Caco-2 (cell line): ENCODE data around the gene ZNF764. TPM values are rescaled to one million over a fixed set of nuclear protein-coding genes. Genes with fewer than 3 reads are reported as not detected.

Experiments used
- BruUV-seq: library from RNA; stranded (reverse); fragments of 400-500 nt; replicated peaks from 2 replicates; lab custom pipeline; 2021; lab: Mats Ljungman, UMichigan
- CTCF ChIA-PET: fragments of 300-600 bp; sonication (Branson Sonifier 250); formaldehyde crosslinking; loops from one replicate; lab custom pipeline; 2022; ENCODE audit warnings: antibody characterized with exemption; lab: Charles Lee
- POLR2A ChIA-PET: fragments of 300-600 bp; sonication (Branson Sonifier 250); formaldehyde crosslinking; loops from one replicate; lab custom pipeline; 2022; ENCODE audit warnings: antibody characterized with exemption; lab: Charles Lee
- DNase-seq, 2 experiments: peaks; one replicate each; pipeline versions ENCODE4 v3.0.0 to v3.0.0-alpha.2; 2020 to 2022
- H3K27me3 ChIP-seq: replicated peaks from 2 replicates; pipeline ENCODE4 v1.6.0; 2011; ENCODE audit warnings: low read length; ENCODE audit not compliant: control insufficient read depth, insufficient read depth
- H3K36me3 ChIP-seq: 2 replicates; pipeline ENCODE4 v1.5.1; 2011; ENCODE audit warnings: low read length; ENCODE audit not compliant: control insufficient read depth, insufficient read depth
- H3K4me1 ChIP-seq: fragments of 250-450 bp; sonication (Bioruptor Pico); 2 replicates; pipeline ENCODE4 v1.5.1; 2020; ENCODE audit warnings: mild to moderate bottlenecking
- H3K4me3 ChIP-seq: 2 replicates; pipeline ENCODE4 v1.5.1; 2011; ENCODE audit warnings: low read depth, mild to moderate bottlenecking, control low read depth, low read length
- H3K9me3 ChIP-seq: fragments of 250-450 bp; sonication (Bioruptor Pico); 2 replicates; pipeline ENCODE4 v1.5.1; 2020; ENCODE audit warnings: mild to moderate bottlenecking, moderate library complexity
- H3K27ac Mint-ChIP-seq: one replicate; pipeline ENCODE4 v1.8.0; 2022; ENCODE audit warnings: mixed read lengths; ENCODE audit not compliant: unreplicated experiment
- H3K27me3 Mint-ChIP-seq: one replicate; pipeline ENCODE4 v1.8.0; 2022; ENCODE audit warnings: mixed read lengths; ENCODE audit not compliant: insufficient read depth, unreplicated experiment
- H3K36me3 Mint-ChIP-seq: one replicate; pipeline ENCODE4 v1.8.0; 2022; ENCODE audit warnings: mild to moderate bottlenecking, mixed read lengths; ENCODE audit not compliant: insufficient read depth, unreplicated experiment
- H3K4me1 Mint-ChIP-seq: one replicate; pipeline ENCODE4 v1.8.0; 2022; ENCODE audit warnings: low read depth, mixed read lengths; ENCODE audit not compliant: unreplicated experiment
- H3K4me3 Mint-ChIP-seq: one replicate; pipeline ENCODE4 v1.8.0; 2022; ENCODE audit warnings: mild to moderate bottlenecking, moderate library complexity, mixed read lengths; ENCODE audit not compliant: unreplicated experiment
- H3K9me3 Mint-ChIP-seq: one replicate; pipeline ENCODE4 v1.8.0; 2022; ENCODE audit warnings: mixed read lengths; ENCODE audit not compliant: unreplicated experiment
- intact Hi-C: fragments of 100-400 bp; cut with micrococcal nuclease; formaldehyde crosslinking; loops from one replicate; pipeline ENCODE4 v1.10.0; 2022; ENCODE audit not compliant: unreplicated experiment
- total RNA-seq: library from RNA; stranded (reverse); gene quantifications from 2 replicates; pipeline ENCODE4 v1.2.3, GENCODE V29; 2022
- TF ChIP-seq, protein P1 (sequence below), 2 experiments: fragments of 200-600 bp in 1 of 2; IDR thresholded peaks; 1 replicate in 1 of 2; 2 replicates in 1 of 2; pipeline versions ENCODE4 v1.5.1 to v1.8.0; 2011 to 2022; ENCODE audit warnings: antibody characterized with exemption in 1 of 2, control low read depth in 1 of 2, inconsistent platforms in 1 of 2, low read depth in 1 of 2, low read length in 1 of 2, mild to moderate bottlenecking in 1 of 2, moderate library complexity in 1 of 2; ENCODE audit not compliant: insufficient read depth in 1 of 2, severe bottlenecking in 1 of 2, unreplicated experiment in 1 of 2

ZNF764 gene
- total RNA-seq, 1 experiment from 2014 or later = 8.5 TPM

DNA sequence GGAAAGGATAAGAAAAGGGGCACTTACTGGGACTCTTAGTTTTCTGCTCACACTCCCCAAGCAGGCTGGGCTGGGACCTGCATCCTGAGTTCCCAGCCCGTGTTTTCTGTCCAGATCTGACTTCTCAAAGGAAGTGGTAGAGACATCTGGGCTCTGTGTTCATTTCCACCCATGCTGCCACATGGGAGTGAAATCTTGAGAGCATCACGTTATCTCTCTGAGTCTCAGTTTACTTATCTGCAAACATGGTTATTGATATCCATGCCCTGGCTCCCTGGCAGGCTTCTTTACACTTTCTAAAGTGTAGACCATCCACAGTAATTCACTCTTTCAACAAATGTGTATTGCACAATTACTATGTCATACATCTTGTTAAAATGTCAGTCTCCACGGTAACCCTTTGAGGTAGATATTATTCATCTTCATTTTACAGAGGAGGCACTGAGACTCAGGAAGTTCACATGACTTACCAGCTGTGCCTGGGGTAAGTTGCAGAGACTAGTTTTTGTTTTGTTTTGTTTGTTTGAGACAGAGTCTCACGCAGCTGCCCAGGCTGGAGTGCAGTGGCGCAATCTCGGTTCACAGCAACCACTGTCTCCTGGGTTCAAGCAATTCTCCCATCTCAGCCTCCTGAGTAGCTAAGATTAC is 9.9 kb upstream of the ZNF764 start:
- H3K27me3 ChIP-seq = no peaks in the 10 kb centered on the region
- TF ChIP-seq, protein P1, sequence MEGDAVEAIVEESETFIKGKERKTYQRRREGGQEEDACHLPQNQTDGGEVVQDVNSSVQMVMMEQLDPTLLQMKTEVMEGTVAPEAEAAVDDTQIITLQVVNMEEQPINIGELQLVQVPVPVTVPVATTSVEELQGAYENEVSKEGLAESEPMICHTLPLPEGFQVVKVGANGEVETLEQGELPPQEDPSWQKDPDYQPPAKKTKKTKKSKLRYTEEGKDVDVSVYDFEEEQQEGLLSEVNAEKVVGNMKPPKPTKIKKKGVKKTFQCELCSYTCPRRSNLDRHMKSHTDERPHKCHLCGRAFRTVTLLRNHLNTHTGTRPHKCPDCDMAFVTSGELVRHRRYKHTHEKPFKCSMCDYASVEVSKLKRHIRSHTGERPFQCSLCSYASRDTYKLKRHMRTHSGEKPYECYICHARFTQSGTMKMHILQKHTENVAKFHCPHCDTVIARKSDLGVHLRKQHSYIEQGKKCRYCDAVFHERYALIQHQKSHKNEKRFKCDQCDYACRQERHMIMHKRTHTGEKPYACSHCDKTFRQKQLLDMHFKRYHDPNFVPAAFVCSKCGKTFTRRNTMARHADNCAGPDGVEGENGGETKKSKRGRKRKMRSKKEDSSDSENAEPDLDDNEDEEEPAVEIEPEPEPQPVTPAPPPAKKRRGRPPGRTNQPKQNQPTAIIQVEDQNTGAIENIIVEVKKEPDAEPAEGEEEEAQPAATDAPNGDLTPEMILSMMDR (IDR thresholded peaks at IDR 0.05; ENCODE audit: insufficient read depth in 1 of 2, low read depth in 1 of 2, low read length in 1 of 2, severe bottlenecking in 1 of 2, unreplicated experiment in 1 of 2) = no peak
- H3K4me1 ChIP-seq = no peaks in the 10 kb centered on the region
- intact Hi-C loops = loop anchor here (1.0 kb wide), 1 partner anchor 41 kb away; no protein-coding TSS in a partner anchor
- H3K36me3 Mint-ChIP-seq = peaks cover 26% of the 10 kb centered on the region
- peak in 1 of 2 experiments; percentile 40 for DNase-seq
- no peaks in the 10 kb centered on the region for H3K9me3 ChIP-seq
- H3K4me3 Mint-ChIP-seq = no peak overlapping the region
- no peaks in the 10 kb centered on the region for H3K36me3 ChIP-seq
- BruUV-seq = no TSS peak
- no peaks in the 10 kb centered on the region for H3K9me3 Mint-ChIP-seq
- CTCF ChIA-PET = interaction anchor here (0.6 to 1.8 kb wide), 2 partner anchors 10 to 35 kb away, joined by 3 to 4 read pairs; partner anchors contain the start of gene ZNF764
- H3K4me3 ChIP-seq = no peak overlapping the region
- no peaks in the 10 kb centered on the region for H3K27me3 Mint-ChIP-seq
- POLR2A ChIA-PET = interaction anchor here (0.6 to 0.7 kb wide), 2 partner anchors 11 to 18 kb away, joined by 3 to 5 read pairs; no protein-coding TSS in a partner anchor
- H3K4me1 Mint-ChIP-seq = peaks cover 3% of the 10 kb centered on the region
- no peak overlapping the region for H3K27ac Mint-ChIP-seq

DNA sequence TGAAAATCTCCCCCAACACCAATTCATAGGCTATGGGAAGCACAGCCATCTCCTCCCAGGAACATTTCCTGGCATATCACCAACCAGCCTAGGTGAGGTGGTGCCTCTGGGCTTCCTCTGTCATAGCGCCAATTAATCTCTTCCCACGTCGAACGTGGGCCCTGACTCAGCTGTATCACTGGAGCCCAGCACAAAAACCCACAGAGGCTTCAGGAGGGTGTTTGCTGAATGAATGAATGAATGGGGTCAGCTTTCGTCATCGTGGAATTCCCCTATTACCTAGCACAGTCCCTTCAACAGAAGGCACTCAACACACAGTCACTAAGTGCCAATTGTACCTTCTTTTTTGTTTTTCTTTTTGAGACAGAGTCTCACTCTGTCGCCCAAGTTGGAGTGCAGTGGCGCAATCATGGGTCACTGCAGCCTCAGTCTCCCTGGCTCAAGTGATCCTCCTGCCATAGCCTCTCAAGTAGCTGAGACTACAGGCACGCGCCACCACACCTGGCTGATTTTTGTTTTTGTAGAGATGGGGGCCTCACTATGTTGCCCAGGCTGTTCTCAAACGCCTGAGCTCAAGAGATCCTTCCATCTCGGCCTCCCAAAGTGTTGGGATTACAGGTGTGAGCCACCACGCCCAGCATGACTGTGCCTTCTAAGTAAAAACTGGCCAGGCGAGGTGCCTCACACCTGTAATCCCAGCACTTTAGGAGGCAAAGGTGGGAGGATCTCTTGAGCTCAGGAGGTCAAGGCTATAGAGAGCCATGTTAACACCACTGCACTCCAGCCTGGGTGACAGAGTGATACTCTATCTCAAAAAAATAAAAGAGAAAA is 9.2 kb upstream of the ZNF764 start:
- ChIA-PET POLR2A (no interaction called here), CTCF (interaction anchor here (0.6 to 1.8 kb wide), 2 partner anchors 9 to 108 kb away, joined by 3 to 4 read pairs; partner anchors contain the start of gene ZNF764)
- TF ChIP-seq, protein P1 (IDR thresholded peaks at IDR 0.05; ENCODE audit: insufficient read depth in 1 of 2, low read depth in 1 of 2, low read length in 1 of 2, severe bottlenecking in 1 of 2, unreplicated experiment in 1 of 2) = no peak
- Mint-ChIP-seq H3K27ac (peak overlapping the region; percentile 30), H3K9me3 (no peaks in the 10 kb centered on the region), H3K4me3 (no peak overlapping the region), H3K4me1 (no peaks in the 10 kb centered on the region), H3K27me3 (no peaks in the 10 kb centered on the region), H3K36me3 (peaks cover 22% of the 10 kb centered on the region)
- H3K27me3 ChIP-seq = no peaks in the 10 kb centered on the region
- DNase-seq = no peak
- H3K36me3 ChIP-seq = no peaks in the 10 kb centered on the region
- no TSS peak for BruUV-seq
- no peaks in the 10 kb centered on the region for H3K9me3 ChIP-seq
- intact Hi-C loops = no loop called here
- no peak overlapping the region for H3K4me3 ChIP-seq
- no peaks in the 10 kb centered on the region for H3K4me1 ChIP-seq

DNA sequence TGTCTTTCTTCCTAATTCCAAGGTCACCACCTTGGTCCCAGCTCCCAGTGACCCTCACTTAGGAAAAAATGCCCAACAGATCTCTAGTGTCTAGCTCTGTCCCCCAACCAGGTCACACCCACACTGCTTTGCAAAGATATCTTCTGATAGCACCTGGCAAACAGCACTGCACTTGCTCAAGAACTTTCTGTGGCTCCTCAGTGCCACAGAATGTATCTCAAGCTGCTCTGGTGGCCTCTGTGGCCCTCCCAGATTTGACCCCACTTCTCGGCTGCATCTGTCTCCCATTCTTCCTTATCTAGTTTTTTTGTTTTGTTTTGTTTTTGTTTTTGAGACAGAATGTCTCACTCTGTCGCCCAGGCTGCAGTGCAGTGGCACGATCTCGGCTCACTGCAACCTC is 8.4 kb upstream of the ZNF764 start:
- Mint-ChIP-seq H3K27me3 (no peaks in the 10 kb centered on the region), H3K27ac (peak overlapping the region; percentile 30), H3K36me3 (peaks cover 14% of the 10 kb centered on the region), H3K4me3 (no peak overlapping the region), H3K9me3 (no peaks in the 10 kb centered on the region), H3K4me1 (no peaks in the 10 kb centered on the region)
- intact Hi-C loops = no loop called here
- H3K9me3 ChIP-seq = no peaks in the 10 kb centered on the region
- BruUV-seq = no TSS peak
- H3K36me3 ChIP-seq = no peaks in the 10 kb centered on the region
- CTCF ChIA-PET = no interaction called here
- no peak overlapping the region for H3K4me3 ChIP-seq
- DNase-seq = no peak
- POLR2A ChIA-PET = interaction anchor here (0.6 kb wide), 1 partner anchor 13 kb away, joined by 3 read pairs; no protein-coding TSS in a partner anchor
- TF ChIP-seq, protein P1 (IDR thresholded peaks at IDR 0.05; ENCODE audit: insufficient read depth in 1 of 2, low read depth in 1 of 2, low read length in 1 of 2, severe bottlenecking in 1 of 2, unreplicated experiment in 1 of 2) = no peak
- no peaks in the 10 kb centered on the region for H3K27me3 ChIP-seq
- H3K4me1 ChIP-seq = no peaks in the 10 kb centered on the region
